ENCODE data around the gene RIPPLY2. TPM values are rescaled to one million over a fixed set of nuclear protein-coding genes. Genes with fewer than 3 reads are reported as not detected.

RIPPLY2 gene
- polyA plus RNA-seq, 3 donors: not detected

- no peaks in the 10 kb centered on the region for H3K9me3 ChIP-seq (replicated peaks in 1 of 2; ENCODE audit: control insufficient read depth in 1 of 2, insufficient read depth in 1 of 2, low read length in 2 of 2)
- Mint-ChIP-seq H3K27me3 (ENCODE audit: low read depth in 3 of 3) (peaks cover 0 to 3% (median 2%) of the 10 kb centered on the region in 3 donors), H3K4me1 (no peaks in the 10 kb centered on the region), H3K27ac (no peak overlapping the region), H3K9me3 (peaks cover 0 to 6% (median 2%) of the 10 kb centered on the region in 7 donors), H3K4me3 (no peak overlapping the region), H3K36me3 (no peaks in the 10 kb centered on the region)
- no peak overlapping the region for H3K4me3 ChIP-seq (replicated peaks in 1 of 3; ENCODE audit: low read depth in 2 of 3, low read length in 3 of 3)
- no peak for DNase-seq
- no peaks in the 10 kb centered on the region for H3K27me3 ChIP-seq (ENCODE audit: control insufficient read depth in 2 of 2, insufficient read depth in 2 of 2, low read length in 2 of 2)
- H3K36me3 ChIP-seq (replicated peaks in 1 of 2; ENCODE audit: control insufficient read depth in 1 of 2, insufficient read depth in 2 of 2, low read length in 2 of 2): no peaks in the 10 kb centered on the region
- H3K9ac ChIP-seq (ENCODE audit: insufficient read depth, low read length, poor library complexity, severe bottlenecking): no peak overlapping the region
- no peak overlapping the region for H3K27ac ChIP-seq (ENCODE audit: low read depth in 1 of 2, low read length in 2 of 2)
- no peak overlapping the region for H2AFZ ChIP-seq (ENCODE audit: insufficient read depth, low read depth, low read length, poor library complexity, severe bottlenecking)
- H3K4me2 ChIP-seq (replicated peaks; ENCODE audit: extremely low read depth, low read length, poor library complexity, severe bottlenecking): no peak overlapping the region
- intact Hi-C loops (cut with micrococcal nuclease): no loop called here
- 50% methylated on average over 1 of the region's 3 CpGs for WGBS (ENCODE audit: insufficient coverage)
- no peaks in the 10 kb centered on the region for H3K79me2 ChIP-seq (ENCODE audit: insufficient read depth, low read length)
- TF ChIP-seq CTCF (IDR thresholded peaks at IDR 0.05): no peak
- H4K20me1 ChIP-seq (ENCODE audit: insufficient read depth, low read length): no peaks in the 10 kb centered on the region
- no peaks in the 10 kb centered on the region for H3K4me1 ChIP-seq (ENCODE audit: control insufficient read depth in 1 of 2, insufficient read depth in 2 of 2, low read length in 2 of 2)
These were observed 28.8 kb upstream of the RIPPLY2 start for GRCh38 chr6:83824388-83824801.

GRCh38 chr6:83824831-83825230 is 28.3 kb upstream of the RIPPLY2 start:
- TF ChIP-seq CTCF (IDR thresholded peaks at IDR 0.05): no peak
- Mint-ChIP-seq H3K36me3 (no peaks in the 10 kb centered on the region), H3K4me1 (no peaks in the 10 kb centered on the region), H3K27ac (no peak overlapping the region), H3K4me3 (no peak overlapping the region), H3K9me3 (peaks cover 0 to 6% (median 2%) of the 10 kb centered on the region in 7 donors), H3K27me3 (ENCODE audit: low read depth in 3 of 3) (peaks cover 0 to 2% (median 2%) of the 10 kb centered on the region in 3 donors)
- Histone ChIP-seq H2AFZ (ENCODE audit: insufficient read depth, low read depth, low read length, poor library complexity, severe bottlenecking) (no peak overlapping the region), H3K27ac (ENCODE audit: low read depth in 1 of 2, low read length in 2 of 2) (no peak overlapping the region), H3K4me1 (ENCODE audit: control insufficient read depth in 1 of 2, insufficient read depth in 2 of 2, low read length in 2 of 2) (no peaks in the 10 kb centered on the region), H3K9me3 (replicated peaks in 1 of 2; ENCODE audit: control insufficient read depth in 1 of 2, insufficient read depth in 1 of 2, low read length in 2 of 2) (no peaks in the 10 kb centered on the region), H3K4me2 (replicated peaks; ENCODE audit: extremely low read depth, low read length, poor library complexity, severe bottlenecking) (no peak overlapping the region), H3K79me2 (ENCODE audit: insufficient read depth, low read length) (no peaks in the 10 kb centered on the region), H3K4me3 (replicated peaks in 1 of 3; ENCODE audit: low read depth in 2 of 3, low read length in 3 of 3) (no peak overlapping the region), H3K27me3 (ENCODE audit: control insufficient read depth in 2 of 2, insufficient read depth in 2 of 2, low read length in 2 of 2) (no peaks in the 10 kb centered on the region), H4K20me1 (ENCODE audit: insufficient read depth, low read length) (no peaks in the 10 kb centered on the region), H3K9ac (ENCODE audit: insufficient read depth, low read length, poor library complexity, severe bottlenecking) (no peak overlapping the region), H3K36me3 (replicated peaks in 1 of 2; ENCODE audit: control insufficient read depth in 1 of 2, insufficient read depth in 2 of 2, low read length in 2 of 2) (no peaks in the 10 kb centered on the region)
- intact Hi-C loops (cut with micrococcal nuclease): no loop called here
- DNase-seq: no peak
- no CpG with 5 or more reads among the region's 2 CpGs for WGBS (ENCODE audit: insufficient coverage)
